Lower leg skin (tissue), 4 donors: ENCODE data around the gene PLCXD1. TPM values are rescaled to one million over a fixed set of nuclear protein-coding genes. Genes with fewer than 3 reads are reported as not detected.

Experiments used
- DNase-seq, 2 donors: peaks; one replicate each; pipeline ENCODE4 v3.0.0-alpha.2; 2019; ENCODE audit warnings: low spot score in 2 of 2
- H3K4me3 ChIP-seq: fragments of 200-600 bp; sonication (generic); 2 replicates; pipeline ENCODE4 v1.5.1; 2017; ENCODE audit warnings: mild to moderate bottlenecking, low read depth; ENCODE audit not compliant: poor library complexity, severe bottlenecking
- POLR2A ChIP-seq, 2 donors: fragments of 450-650 bp; IDR thresholded peaks; one replicate each; pipeline ENCODE4 v1.6.1; 2016 to 2017; ENCODE audit warnings: antibody characterized with exemption in 2 of 2, mild to moderate bottlenecking in 1 of 2, moderate library complexity in 1 of 2
- WGBS, 2 donors: methylation state at CpG; one replicate each; pipeline ENCODE4 v1.1.5; 2018; 5-methylcytosine and 5-hydroxymethylcytosine counted together
- intact Hi-C: fragments of 100-400 bp; cut with DNase I; formaldehyde crosslinking; loops from one replicate; pipeline ENCODE4 v1.15.0; 2023; ENCODE audit warnings: low total_unique reads
- total RNA-seq, 4 donors: library from RNA; depleted of rRNA; stranded (reverse); fragments of >200 nt; gene quantifications; one replicate each; pipeline ENCODE4 v1.1.0, GENCODE V29; 2016
- TF ChIP-seq, protein P1 (sequence below), 3 donors: fragments of 450-650 bp; IDR thresholded peaks; one replicate each; pipeline ENCODE4 v1.5.1; 2016; ENCODE audit warnings: antibody characterized with exemption in 3 of 3, mild to moderate bottlenecking in 3 of 3, moderate library complexity in 2 of 3

The PLCXD1 gene
- total RNA-seq, 4 donors from 2014 or later = 64.1 to 111 (median 71.9) TPM

DNA sequence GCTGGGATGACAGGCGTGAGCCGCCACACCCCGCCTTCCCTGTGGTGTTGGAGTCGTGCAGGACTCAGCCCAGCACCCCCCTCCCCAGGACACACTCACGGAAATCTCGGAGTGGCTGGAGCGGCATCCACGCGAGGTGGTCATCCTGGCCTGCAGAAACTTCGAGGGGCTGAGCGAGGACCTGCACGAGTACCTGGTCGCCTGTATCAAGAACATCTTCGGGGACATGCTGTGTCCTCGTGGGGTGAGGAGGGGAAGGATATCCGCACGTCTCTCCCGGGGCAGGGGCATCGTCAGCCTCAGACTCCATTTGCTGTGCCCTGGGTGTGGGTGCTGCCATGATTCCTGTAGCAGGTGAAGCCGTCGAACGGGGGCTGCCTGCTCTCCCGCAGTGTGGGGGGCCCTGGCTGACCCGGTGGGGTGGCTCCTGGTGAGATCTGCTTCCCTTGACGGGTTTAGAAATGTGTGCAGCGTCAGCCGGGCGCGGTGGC, 10.3 kb downstream of the PLCXD1 start:
- no peak overlapping the region for H3K4me3 ChIP-seq
- intact Hi-C loops = no loop called here
- DNase-seq = peak in 1 of 2 donors; percentile 76
- no peak for TF ChIP-seq POLR2A (IDR thresholded peaks at IDR 0.05)
- TF ChIP-seq, protein P1, sequence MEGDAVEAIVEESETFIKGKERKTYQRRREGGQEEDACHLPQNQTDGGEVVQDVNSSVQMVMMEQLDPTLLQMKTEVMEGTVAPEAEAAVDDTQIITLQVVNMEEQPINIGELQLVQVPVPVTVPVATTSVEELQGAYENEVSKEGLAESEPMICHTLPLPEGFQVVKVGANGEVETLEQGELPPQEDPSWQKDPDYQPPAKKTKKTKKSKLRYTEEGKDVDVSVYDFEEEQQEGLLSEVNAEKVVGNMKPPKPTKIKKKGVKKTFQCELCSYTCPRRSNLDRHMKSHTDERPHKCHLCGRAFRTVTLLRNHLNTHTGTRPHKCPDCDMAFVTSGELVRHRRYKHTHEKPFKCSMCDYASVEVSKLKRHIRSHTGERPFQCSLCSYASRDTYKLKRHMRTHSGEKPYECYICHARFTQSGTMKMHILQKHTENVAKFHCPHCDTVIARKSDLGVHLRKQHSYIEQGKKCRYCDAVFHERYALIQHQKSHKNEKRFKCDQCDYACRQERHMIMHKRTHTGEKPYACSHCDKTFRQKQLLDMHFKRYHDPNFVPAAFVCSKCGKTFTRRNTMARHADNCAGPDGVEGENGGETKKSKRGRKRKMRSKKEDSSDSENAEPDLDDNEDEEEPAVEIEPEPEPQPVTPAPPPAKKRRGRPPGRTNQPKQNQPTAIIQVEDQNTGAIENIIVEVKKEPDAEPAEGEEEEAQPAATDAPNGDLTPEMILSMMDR (IDR thresholded peaks at IDR 0.05) = no peak
- WGBS, 2 donors = 94 to 96% methylated on average over 29 of the region's 29 CpGs

DNA sequence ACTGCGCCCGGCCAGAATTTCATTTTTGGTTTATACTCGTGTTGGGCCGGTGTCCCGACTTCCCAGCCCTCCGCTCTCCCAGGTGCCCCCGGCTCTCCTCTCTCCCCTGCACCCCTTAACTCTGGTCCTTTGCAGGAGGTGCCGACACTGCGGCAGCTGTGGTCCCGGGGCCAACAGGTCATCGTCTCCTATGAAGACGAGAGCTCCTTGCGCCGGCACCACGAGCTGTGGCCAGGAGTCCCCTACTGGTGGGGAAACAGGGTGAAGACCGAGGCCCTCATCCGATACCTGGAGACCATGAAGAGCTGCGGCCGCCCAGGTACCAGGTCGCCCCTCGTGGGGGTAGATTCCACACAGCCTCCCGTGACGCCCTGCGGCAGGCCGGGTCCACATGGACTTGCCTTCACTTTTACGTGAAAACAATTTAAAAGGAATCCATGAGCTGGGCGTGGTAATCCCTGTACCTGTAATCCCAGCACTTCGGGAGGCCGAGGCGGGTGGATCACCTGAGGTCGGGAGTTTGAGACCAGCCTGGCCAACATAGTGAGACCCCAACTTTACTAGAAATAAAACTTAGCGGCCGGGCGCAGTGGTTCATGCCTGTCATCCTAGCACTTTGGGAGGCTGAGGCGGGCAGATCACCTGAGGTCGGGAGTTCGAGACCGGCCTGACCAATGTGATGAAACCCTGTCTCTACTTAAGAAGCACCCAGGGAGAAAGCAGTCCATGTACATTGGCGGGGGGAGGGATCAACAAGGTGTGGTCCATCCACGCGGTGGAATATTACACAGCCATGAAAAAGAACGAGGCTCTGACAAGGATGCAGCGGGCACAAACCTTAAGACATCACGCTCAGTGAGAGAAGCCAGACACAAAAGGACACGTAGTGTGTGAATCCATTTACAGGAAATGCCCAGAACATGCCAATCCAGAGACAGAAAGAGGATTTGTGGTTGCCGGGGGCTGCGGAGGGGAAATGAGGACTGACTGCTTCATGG, 12.0 kb downstream of the PLCXD1 start:
- DNase-seq = peak in 1 of 2 donors; percentile 67
- intact Hi-C loops = no loop called here
- TF ChIP-seq POLR2A (IDR thresholded peaks at IDR 0.05) = no peak
- TF ChIP-seq, protein P1 (IDR thresholded peaks at IDR 0.05) = no peak
- H3K4me3 ChIP-seq = no peak overlapping the region
- 97 to 98% methylated on average over 47 of the region's 47 CpGs for WGBS, 2 donors

DNA sequence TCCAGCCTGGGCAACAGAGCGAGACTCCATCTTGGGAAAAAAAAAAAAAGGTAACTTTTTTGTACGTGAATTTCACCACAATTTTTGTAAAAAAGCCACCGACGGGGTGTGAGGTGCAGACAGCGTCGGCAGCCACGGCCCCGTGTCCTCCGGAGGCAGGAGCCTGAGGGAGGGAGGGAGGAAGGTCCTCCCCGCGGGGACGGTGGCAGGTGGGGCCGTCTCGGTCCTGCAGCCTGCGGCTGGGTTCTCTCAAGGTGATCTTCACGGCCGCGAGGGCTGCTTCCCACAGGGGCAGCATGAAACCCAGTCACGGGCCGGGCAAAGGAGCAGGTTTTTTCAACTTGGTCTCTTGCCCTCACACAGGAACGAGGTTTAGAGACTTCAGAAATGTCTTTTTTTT, 14.0 kb downstream of the PLCXD1 start:
- TF ChIP-seq, protein P1 (IDR thresholded peaks at IDR 0.05) = no peak
- no peak for TF ChIP-seq POLR2A (IDR thresholded peaks at IDR 0.05)

DNA sequence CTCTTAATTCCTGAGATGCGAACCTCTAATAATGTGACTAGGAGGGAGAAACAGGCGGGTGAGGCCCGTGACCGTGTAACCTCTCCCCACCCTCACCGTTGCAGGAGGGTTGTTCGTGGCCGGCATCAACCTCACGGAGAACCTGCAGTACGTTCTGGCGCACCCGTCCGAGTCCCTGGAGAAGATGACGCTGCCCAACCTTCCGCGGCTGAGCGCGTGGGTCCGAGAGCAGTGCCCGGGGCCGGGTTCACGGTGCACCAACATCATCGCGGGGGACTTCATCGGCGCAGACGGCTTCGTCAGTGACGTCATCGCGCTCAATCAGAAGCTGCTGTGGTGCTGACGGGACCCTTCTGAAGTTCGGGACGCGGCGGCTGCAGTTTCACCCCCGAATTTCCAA, 17.8 kb downstream of the PLCXD1 start:
- DNase-seq = no peak
- TF ChIP-seq, protein P1 (IDR thresholded peaks at IDR 0.05) = no peak
- TF ChIP-seq POLR2A (IDR thresholded peaks at IDR 0.05) = no peak
- intact Hi-C loops = no loop called here

More for the DNA sequence above, 14.0 kb downstream of the PLCXD1 start:
- no peak for DNase-seq
- H3K4me3 ChIP-seq = no peak overlapping the region
- intact Hi-C loops = no loop called here
- WGBS, 2 donors = 91% methylated on average over 21 of the region's 21 CpGs

DNA sequence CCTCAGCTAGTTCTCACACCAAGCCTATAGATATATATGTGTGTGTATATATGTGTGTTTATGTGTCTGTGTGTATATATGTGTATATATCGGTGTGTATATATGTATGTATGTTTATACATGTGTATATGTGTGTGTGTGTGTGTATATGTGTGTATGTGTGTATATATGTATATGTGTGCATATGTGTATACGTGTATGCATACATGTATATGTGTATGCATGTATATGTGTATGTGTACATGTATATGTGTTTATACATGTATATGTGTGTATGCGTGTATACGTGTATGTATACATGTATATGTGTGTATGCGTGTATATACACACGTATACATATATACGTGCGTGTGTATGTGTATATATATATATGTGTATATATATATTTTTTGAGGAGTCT, 19.2 kb downstream of the PLCXD1 start:
- no peak for DNase-seq
- whole genome bisulfite sequencing, 2 donors = 83 to 91% methylated on average over 8 of the region's 8 CpGs
- no peak overlapping the region for H3K4me3 ChIP-seq
- no peak for TF ChIP-seq POLR2A (IDR thresholded peaks at IDR 0.05)
- TF ChIP-seq, protein P1 (IDR thresholded peaks at IDR 0.05) = no peak
- intact Hi-C loops = no loop called here

More for the DNA sequence above, 17.8 kb downstream of the PLCXD1 start:
- no peak overlapping the region for H3K4me3 ChIP-seq
- 97 to 98% methylated on average over 36 of the region's 36 CpGs for WGBS, 2 donors
